GM18519 (cell line): ENCODE measurements around the gene CCL4L2.
"Not testable (repeated sequence)": the region's sequence is repeated elsewhere in the genome, so short reads cannot be mapped to it uniquely, and the experiment has no call there.

Experiments used
- ATAC-seq: cut with Tn5 transposase; IDR thresholded peaks from one replicate; pipeline ENCODE4 v1.9.1; 2021; ENCODE audit warnings: mild to moderate bottlenecking, moderate library complexity; ENCODE audit not compliant: unreplicated experiment, low FRiP score

The CCL4L2 gene

GRCh38 chr17:36194832-36195433 is 15.9 kb upstream of the CCL4L2 start:
- not testable (repeated sequence) for ATAC-seq

GRCh38 chr17:36195434-36196130 is 15.3 kb upstream of the CCL4L2 start:
- ATAC-seq, result no peak

GRCh38 chr17:36196131-36196486 is 14.8 kb upstream of the CCL4L2 start:
- no peak for ATAC-seq

- no peak for ATAC-seq
Measured at GRCh38 chr17:36197387-36197703, 13.5 kb upstream of the CCL4L2 start.

GRCh38 chr17:36198831-36199465 is 11.9 kb upstream of the CCL4L2 start:
- ATAC-seq, result no peak

- ATAC-seq, result not testable (repeated sequence)
Measured at GRCh38 chr17:36201102-36201501, 9.8 kb upstream of the CCL4L2 start.

- not testable (repeated sequence) for ATAC-seq
Measured at GRCh38 chr17:36201506-36201905, 9.4 kb upstream of the CCL4L2 start.

- no peak for ATAC-seq
Measured at GRCh38 chr17:36203335-36203734, 7.5 kb upstream of the CCL4L2 start.

GRCh38 chr17:36204724-36205500 is 6.0 kb upstream of the CCL4L2 start:
- ATAC-seq, result no peak

- ATAC-seq, result no peak
Measured at GRCh38 chr17:36205637-36206485, 5.0 kb upstream of the CCL4L2 start.

- ATAC-seq, result not testable (repeated sequence)
Measured at GRCh38 chr17:36206486-36206821, 4.4 kb upstream of the CCL4L2 start.

GRCh38 chr17:36207383-36207782 is 3.5 kb upstream of the CCL4L2 start:
- not testable (repeated sequence) for ATAC-seq

GRCh38 chr17:36209575-36209974 is 1.3 kb upstream of the CCL4L2 start:
- ATAC-seq, result no peak

- not testable (repeated sequence) for ATAC-seq
Measured at GRCh38 chr17:36211484-36212271, 815 bp downstream of the CCL4L2 start.

- ATAC-seq, result no peak
Measured at GRCh38 chr17:36212272-36212605, 1.4 kb downstream of the CCL4L2 start.

- no peak for ATAC-seq
Measured at GRCh38 chr17:36212966-36213365, 2.1 kb downstream of the CCL4L2 start.

- no peak for ATAC-seq
Measured at GRCh38 chr17:36213695-36214094, 2.8 kb downstream of the CCL4L2 start.

GRCh38 chr17:36214918-36215317 is 4.1 kb downstream of the CCL4L2 start:
- no peak for ATAC-seq

- not testable (repeated sequence) for ATAC-seq
Measured at GRCh38 chr17:36215406-36216308, 4.8 kb downstream of the CCL4L2 start.
